Mammary epithelial cell (primary cell): Measurements from ENCODE around the gene SLC35B4.

Experiments
- CTCF ChIP-seq, 2 donors: IDR thresholded peaks in 1 of 2; conservative IDR thresholded peaks in 1 of 2; 2 replicates each; pipeline ENCODE4 v1.5.1; 2011 to 2012; ENCODE audit warnings: inconsistent platforms in 2 of 2, low read length in 2 of 2, mild to moderate bottlenecking in 2 of 2, control low read depth in 1 of 2, low read depth in 1 of 2; ENCODE audit not compliant: insufficient read depth in 1 of 2; ENCODE audit errors: extremely low read depth in 1 of 2
- EZH2 ChIP-seq: IDR thresholded peaks from 2 replicates; pipeline ENCODE4 v1.6.1; 2012; ENCODE audit warnings: low read length, inconsistent platforms, borderline replicate concordance

GRCh38 chr7:134293002-134293740, 23.6 kb downstream of the SLC35B4 start:
- TF ChIP-seq CTCF (conservative IDR thresholded peaks at IDR 0.05 in 1 of 2, IDR thresholded peaks at IDR 0.05 in 1 of 2; ENCODE audit: extremely low read depth in 1 of 2, insufficient read depth in 1 of 2, low read depth in 1 of 2, low read length in 2 of 2) (no peak), EZH2 (no peak)
